Measurements from ENCODE around the gene WRAP73.
"Not testable (repeated sequence)": the region's sequence is repeated elsewhere in the genome, so short reads cannot be mapped to it uniquely, and the experiment has no call there.

Gene WRAP73

DNA sequence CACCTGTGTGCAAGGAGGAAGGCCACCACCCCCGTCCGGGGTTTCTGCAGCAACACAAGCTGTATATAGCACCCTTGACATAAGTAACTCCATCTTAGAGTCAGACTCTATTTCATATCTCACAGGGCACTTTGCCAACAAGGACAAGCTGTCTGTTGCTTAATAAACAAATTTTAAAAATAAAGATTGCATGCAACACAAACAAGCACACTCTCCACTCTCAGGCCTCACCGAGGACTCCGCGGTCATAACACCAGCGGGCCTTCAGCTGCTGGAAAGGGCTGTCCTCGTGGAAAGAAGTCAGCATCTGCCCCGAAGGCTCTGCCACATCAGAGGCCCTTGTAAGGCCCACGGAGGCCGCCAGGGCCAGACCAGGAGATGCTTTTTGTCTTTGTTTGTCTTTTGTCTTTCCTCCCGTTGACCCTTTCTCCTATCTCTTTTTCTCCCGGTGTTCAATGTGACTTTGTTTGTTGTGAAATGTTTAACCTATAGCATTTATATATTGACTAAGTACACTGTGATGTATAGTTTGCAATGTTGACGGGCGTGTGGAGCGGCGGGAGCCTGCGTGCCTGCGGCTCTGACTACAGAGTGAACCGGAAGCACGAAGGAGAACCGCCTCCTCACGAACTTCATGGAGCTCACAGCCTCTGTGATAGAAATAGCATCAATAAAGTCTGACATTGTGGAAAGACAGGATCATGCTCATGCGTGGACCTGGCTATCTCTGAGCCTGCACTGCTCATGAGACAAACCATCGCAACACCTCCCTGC is 62.7 kb downstream of the WRAP73 start:
- TF ChIP-seq CTCF (IDR thresholded peaks at IDR 0.05; ENCODE audit: borderline replicate concordance, insufficient read depth, low read depth, low read length), result no peak
- no peak overlapping the region for H3K4me3 ChIP-seq (ENCODE audit: low read depth, low read length)

DNA sequence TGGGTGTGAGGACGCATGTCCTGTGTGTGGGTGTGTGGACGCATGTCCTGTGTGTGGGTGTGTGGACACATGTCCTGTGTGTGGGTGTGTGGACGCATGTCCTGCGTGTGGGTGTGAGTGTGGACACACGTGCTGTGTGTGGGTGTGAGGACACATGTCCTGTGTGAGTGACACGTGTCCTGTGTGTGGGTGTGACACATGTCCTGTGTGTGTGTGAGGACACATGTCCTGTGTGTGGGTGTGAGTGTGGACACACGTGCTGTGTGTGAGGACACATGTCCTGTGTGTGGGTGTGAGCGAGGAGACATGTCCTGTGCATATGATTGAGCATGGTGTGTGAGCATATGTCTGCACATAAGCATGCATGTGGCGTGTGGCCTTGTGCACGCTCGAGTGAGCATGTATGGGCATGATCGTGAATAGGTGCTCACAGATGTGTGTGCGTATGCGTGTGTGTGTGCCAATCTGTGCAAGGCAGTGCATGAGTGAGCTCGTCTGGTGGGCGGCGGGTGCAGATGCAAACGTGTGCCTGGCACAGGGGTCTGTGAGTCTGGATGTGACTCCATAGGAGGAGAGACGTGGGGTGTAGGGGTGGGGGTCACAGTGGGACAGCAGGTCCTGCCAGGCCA is 63.8 kb downstream of the WRAP73 start:
- TF ChIP-seq CTCF (IDR thresholded peaks at IDR 0.05; ENCODE audit: borderline replicate concordance, insufficient read depth, low read depth, low read length), result no peak
- no peak overlapping the region for H3K4me3 ChIP-seq (ENCODE audit: low read depth, low read length)

DNA sequence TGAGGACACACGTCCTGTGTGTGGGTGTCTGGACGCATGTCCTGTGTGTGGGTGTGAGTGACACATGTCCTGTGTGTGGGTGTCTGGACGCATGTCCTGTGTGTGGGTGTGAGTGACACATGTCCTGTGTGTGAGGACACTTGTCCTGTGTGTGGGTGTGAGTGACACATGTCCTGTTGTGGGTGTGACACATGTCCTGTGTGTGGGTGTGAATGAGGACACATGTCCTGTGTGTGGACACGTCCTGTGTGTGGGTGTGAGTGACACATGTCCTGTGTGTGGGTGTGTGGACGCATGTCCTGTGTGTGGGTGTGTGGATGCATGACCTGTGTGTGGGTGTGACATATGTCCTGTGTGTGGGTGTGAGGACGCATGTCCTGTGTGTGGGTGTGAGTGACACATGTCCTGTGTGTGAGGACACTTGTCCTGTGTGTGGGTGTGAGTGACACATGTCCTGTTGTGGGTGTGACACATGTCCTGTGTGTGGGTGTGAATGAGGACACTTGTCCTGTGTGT is 64.5 kb downstream of the WRAP73 start:
- not testable (repeated sequence) for H3K4me3 ChIP-seq (ENCODE audit: low read depth, low read length)

GRCh38 chr1:3584915-3585314 is 65.0 kb downstream of the WRAP73 start:
- TF ChIP-seq CTCF (IDR thresholded peaks at IDR 0.05; ENCODE audit: borderline replicate concordance, insufficient read depth, low read depth, low read length), result no peak
- H3K4me3 ChIP-seq (ENCODE audit: low read depth, low read length), result no peak overlapping the region

GRCh38 chr1:3583751-3584150 is 66.2 kb downstream of the WRAP73 start:
- H3K4me3 ChIP-seq (ENCODE audit: low read depth, low read length), result not testable (repeated sequence)

DNA sequence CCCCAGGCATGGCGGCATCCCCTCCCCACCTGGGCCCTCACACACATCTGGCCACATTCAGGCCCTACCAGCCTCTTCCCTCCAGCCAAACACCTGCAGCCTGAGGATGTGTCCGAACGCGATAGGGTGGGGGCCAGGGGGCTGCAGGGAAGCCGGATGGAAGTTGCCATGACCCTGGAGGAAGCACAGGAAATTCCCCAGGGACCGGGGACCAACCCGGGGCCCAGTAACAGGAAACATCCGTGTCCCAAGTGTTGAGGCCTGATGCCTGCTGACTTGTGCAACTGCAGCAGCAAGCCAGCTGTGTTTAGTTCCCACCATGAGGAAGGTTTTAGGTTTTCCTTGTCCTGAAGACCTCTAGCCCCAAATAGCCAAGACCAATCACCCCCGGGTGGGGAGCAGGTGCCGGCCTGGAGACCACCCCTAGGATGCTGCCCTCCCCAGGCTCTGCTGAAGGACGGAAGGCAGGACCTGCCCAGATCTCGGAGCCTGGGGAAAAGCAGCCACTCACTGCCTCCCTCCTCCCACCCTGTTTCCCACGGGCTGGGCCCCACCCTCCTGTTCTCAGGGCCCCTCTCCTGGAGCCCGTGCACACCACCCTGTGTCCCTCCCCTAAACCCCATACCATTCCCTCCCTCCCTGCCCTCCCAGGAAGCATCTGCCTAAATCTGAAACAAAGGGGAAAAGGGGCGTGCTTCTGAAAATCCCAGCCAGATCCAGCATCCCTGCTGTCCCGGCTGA is 68.4 kb downstream of the WRAP73 start:
- TF ChIP-seq CTCF (IDR thresholded peaks at IDR 0.05; ENCODE audit: borderline replicate concordance, insufficient read depth, low read depth, low read length), result no peak
- H3K4me3 ChIP-seq (ENCODE audit: low read depth, low read length), result no peak overlapping the region

Measured in GM12875 (cell line).